Stomach (tissue), 9 donors: ENCODE measurements around the gene MAST3. TPM values are rescaled to one million over a fixed set of nuclear protein-coding genes. Genes with fewer than 3 reads are reported as not detected.
A peak's percentile ranks its signal among the peaks of the same experiment; 100 is the strongest.

Source experiments
- DNase-seq, 2 donors: peaks; one replicate each; pipeline versions ENCODE4 v3.0.0 to v3.0.0-alpha.2; 2013 to 2019
- H3K27ac ChIP-seq, 5 donors: fragments of 200-600 bp in 4 of 5; sonication (generic) in 4 of 5; one replicate each; pipeline ENCODE4 v1.5.1; 2013 to 2019; ENCODE audit warnings: mild to moderate bottlenecking in 1 of 5, moderate library complexity in 1 of 5
- H3K27me3 ChIP-seq, 3 donors: fragments of 200-600 bp; sonication (generic); one replicate each; pipeline ENCODE4 v1.5.1; 2017 to 2019; ENCODE audit warnings: mixed run types in 1 of 3
- H3K36me3 ChIP-seq, 4 donors: fragments of 200-600 bp; sonication (generic); 1 replicate in 3 of 4; 2 replicates in 1 of 4; pipeline ENCODE4 v1.5.1; 2016 to 2019
- H3K4me1 ChIP-seq, 4 donors: fragments of 200-600 bp; sonication (generic); one replicate each; pipeline ENCODE4 v1.5.1; 2016 to 2019
- H3K4me3 ChIP-seq, 4 donors: fragments of 200-600 bp; sonication (generic) in 3 of 4; one replicate each; pipeline ENCODE4 v1.5.1; 2016 to 2019; ENCODE audit warnings: mild to moderate bottlenecking in 1 of 4
- H3K9me3 ChIP-seq, 4 donors: fragments of 200-600 bp; sonication (generic); one replicate each; pipeline ENCODE4 v1.5.1; 2016 to 2019
- EP300 ChIP-seq: sonication (generic); formaldehyde crosslinking; IDR thresholded peaks from one replicate; pipeline ENCODE4 v1.6.1; 2017; ENCODE audit warnings: antibody characterized with exemption
- POLR2A ChIP-seq, 4 donors: fragments of 450-650 bp; IDR thresholded peaks; one replicate each; pipeline ENCODE4 v1.6.1; 2016; ENCODE audit warnings: antibody characterized with exemption in 4 of 4, control low read depth in 2 of 4, mild to moderate bottlenecking in 1 of 4, moderate library complexity in 1 of 4
- POLR2AphosphoS5 ChIP-seq, 3 donors: sonication (generic); formaldehyde crosslinking; IDR thresholded peaks; one replicate each; pipeline ENCODE4 v1.6.1; 2016; ENCODE audit warnings: antibody characterized with exemption in 3 of 3
- WGBS, 5 donors: extraction: QIAGEN DNeasy Blood & Tissue Kit in 3 of 5; methylation state at CpG; one replicate each; pipeline versions ENCODE4 v1.1.5 to v1.1.7; 2013 to 2018; 5-methylcytosine and 5-hydroxymethylcytosine counted together
- intact Hi-C: fragments of 100-400 bp; cut with DNase I; formaldehyde crosslinking; loops from one replicate; pipeline ENCODE4 v1.15.1; 2023; ENCODE audit warnings: low total_unique reads
- polyA plus RNA-seq, 3 donors: library from polyadenylated mRNA; stranded (reverse); fragments of 200-250 nt; gene quantifications; one replicate each; pipeline ENCODE4 v1.2.3, GENCODE V29; 2013
- total RNA-seq, 5 donors: library from RNA; depleted of rRNA; stranded (reverse); fragments of >200 nt; gene quantifications; one replicate each; pipeline versions ENCODE4 v1.1.0 to v1.2.3, GENCODE V29; 2014 to 2016
- TF ChIP-seq, protein P1 (sequence below), 7 experiments: fragments of 450-650 bp in 4 of 7; fragments of 200-600 bp in 3 of 7; sonication (generic) in 3 of 7; IDR thresholded peaks; one replicate each; pipeline ENCODE4 v1.5.1; 2016 to 2019; ENCODE audit warnings: antibody characterized with exemption in 7 of 7, control low read depth in 2 of 7, mild to moderate bottlenecking in 1 of 7
- donor health status: healthy with polysubstance abuse.
- donor health status: Bipolar disorder and iron deficiency.
- donor health status: healthy.

Gene MAST3
- total and polyA plus RNA-seq, 8 donors, result 1.7 to 29.0 (median 6.9) TPM

- no peak for DNase-seq
- Histone ChIP-seq H3K27me3 (no peaks in the 10 kb centered on the region), H3K9me3 (no peaks in the 10 kb centered on the region), H3K4me3 (no peak overlapping the region), H3K4me1 (peaks cover 27 to 41% (median 38%) of the 10 kb centered on the region in 4 donors), H3K27ac (peak overlapping the region in 3 of 5 donors; percentile 91 to 96 (median 93)), H3K36me3 (peaks cover 2 to 47% (median 38%) of the 10 kb centered on the region in 4 donors)
- TF ChIP-seq EP300, result no peak
- TF ChIP-seq POLR2AphosphoS5 (IDR thresholded peaks at IDR 0.05), result no peak
- TF ChIP-seq, protein P1, sequence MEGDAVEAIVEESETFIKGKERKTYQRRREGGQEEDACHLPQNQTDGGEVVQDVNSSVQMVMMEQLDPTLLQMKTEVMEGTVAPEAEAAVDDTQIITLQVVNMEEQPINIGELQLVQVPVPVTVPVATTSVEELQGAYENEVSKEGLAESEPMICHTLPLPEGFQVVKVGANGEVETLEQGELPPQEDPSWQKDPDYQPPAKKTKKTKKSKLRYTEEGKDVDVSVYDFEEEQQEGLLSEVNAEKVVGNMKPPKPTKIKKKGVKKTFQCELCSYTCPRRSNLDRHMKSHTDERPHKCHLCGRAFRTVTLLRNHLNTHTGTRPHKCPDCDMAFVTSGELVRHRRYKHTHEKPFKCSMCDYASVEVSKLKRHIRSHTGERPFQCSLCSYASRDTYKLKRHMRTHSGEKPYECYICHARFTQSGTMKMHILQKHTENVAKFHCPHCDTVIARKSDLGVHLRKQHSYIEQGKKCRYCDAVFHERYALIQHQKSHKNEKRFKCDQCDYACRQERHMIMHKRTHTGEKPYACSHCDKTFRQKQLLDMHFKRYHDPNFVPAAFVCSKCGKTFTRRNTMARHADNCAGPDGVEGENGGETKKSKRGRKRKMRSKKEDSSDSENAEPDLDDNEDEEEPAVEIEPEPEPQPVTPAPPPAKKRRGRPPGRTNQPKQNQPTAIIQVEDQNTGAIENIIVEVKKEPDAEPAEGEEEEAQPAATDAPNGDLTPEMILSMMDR (IDR thresholded peaks at IDR 0.05), result no peak
- no peak for TF ChIP-seq POLR2A (IDR thresholded peaks at IDR 0.05)
- WGBS, 5 donors, result 75 to 89% (median 88%) methylated on average over 12 to 18 of the region's 18 CpGs
- intact Hi-C loops, result no loop called here
These were observed 53.4 kb downstream of the MAST3 start for GRCh38 chr19:18150776-18151624.

DNA sequence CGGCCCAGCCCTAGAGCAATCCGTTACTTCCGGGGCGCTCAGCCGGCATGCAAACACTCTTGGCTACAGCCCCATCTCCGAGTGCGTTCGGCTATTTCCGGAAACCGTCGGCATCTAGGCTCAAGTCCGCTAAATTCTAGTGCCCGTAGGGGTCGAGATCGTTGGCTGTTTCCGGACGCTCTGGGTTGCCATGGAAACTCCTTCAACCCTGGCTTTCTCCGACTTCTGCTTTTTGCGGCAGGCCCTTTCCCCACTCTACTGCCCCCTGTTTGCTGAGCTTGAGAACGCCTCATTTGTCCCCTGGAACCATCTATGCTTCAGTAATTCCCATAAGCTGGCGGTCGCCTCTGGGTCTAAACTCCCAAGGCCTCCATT lies 54.9 kb downstream of the MAST3 start:
- Histone ChIP-seq H3K27ac (peak overlapping the region; percentile 72 to 97 (median 93)), H3K4me3 (peak overlapping the region; percentile 71 to 91 (median 84)), H3K27me3 (no peaks in the 10 kb centered on the region), H3K36me3 (peaks cover 0 to 38% (median 25%) of the 10 kb centered on the region in 4 donors), H3K4me1 (peaks cover 42 to 55% (median 52%) of the 10 kb centered on the region in 4 donors), H3K9me3 (no peaks in the 10 kb centered on the region)
- no peak for TF ChIP-seq POLR2A (IDR thresholded peaks at IDR 0.05)
- TF ChIP-seq POLR2AphosphoS5 (IDR thresholded peaks at IDR 0.05), result peak in 1 of 3 donors; percentile 72
- TF ChIP-seq EP300, result no peak
- TF ChIP-seq, protein P1 (IDR thresholded peaks at IDR 0.05), result peak in 4 of 7 experiments; percentile 16 to 54 (median 42)
- 0 to 1% (median 0%) methylated on average over 22 of the region's 22 CpGs for WGBS, 5 donors
- intact Hi-C loops, result no loop called here
- peak; percentile 97 to 99 for DNase-seq

- TF ChIP-seq POLR2AphosphoS5 (IDR thresholded peaks at IDR 0.05) (peak in 2 of 3 donors; percentile 60 to 68), EP300 (no peak), POLR2A (IDR thresholded peaks at IDR 0.05) (no peak)
- TF ChIP-seq, protein P1 (IDR thresholded peaks at IDR 0.05), result no peak
- DNase-seq, result peak; percentile 100
- H3K9me3 ChIP-seq, result no peaks in the 10 kb centered on the region
- H3K4me3 ChIP-seq, result peak within 1 kb of the TSS; percentile 71 to 91 (median 84)
- peak within 1 kb of the TSS; percentile 72 to 97 (median 93) for H3K27ac ChIP-seq
- intact Hi-C loops, result no loop called here
- 0 to 1% (median 0%) methylated on average over 38 to 86 of the region's 86 CpGs for WGBS, 5 donors
- peaks cover 47 to 61% (median 57%) of the 10 kb centered on the region in 4 donors for H3K4me1 ChIP-seq
- H3K36me3 ChIP-seq, result peaks cover 0 to 32% (median 20%) of the 10 kb centered on the region in 4 donors
- no peaks in the 10 kb centered on the region for H3K27me3 ChIP-seq
These were observed 55.4 kb downstream of the MAST3 start, which contains the start of gene PIK3R2 for GRCh38 chr19:18152817-18153555. PIK3R2 (plus strand) TSS chr19:18153163; CDS start chr19:18155880, 2,717 bp downstream.

- H3K36me3 ChIP-seq, result peaks cover 0 to 25% (median 13%) of the 10 kb centered on the region in 4 donors
- peak overlapping the region; percentile 71 to 91 (median 84) for H3K4me3 ChIP-seq
- H3K4me1 ChIP-seq, result peaks cover 48 to 67% (median 61%) of the 10 kb centered on the region in 4 donors
- DNase-seq, result peak in 1 of 2 donors; percentile 72
- H3K27me3 ChIP-seq, result no peaks in the 10 kb centered on the region
- no peaks in the 10 kb centered on the region for H3K9me3 ChIP-seq
- TF ChIP-seq POLR2A (IDR thresholded peaks at IDR 0.05) (no peak), EP300 (no peak), POLR2AphosphoS5 (IDR thresholded peaks at IDR 0.05) (no peak)
- TF ChIP-seq, protein P1 (IDR thresholded peaks at IDR 0.05), result no peak
- peak overlapping the region; percentile 72 to 97 (median 93) for H3K27ac ChIP-seq
- intact Hi-C loops, result no loop called here
- WGBS, 5 donors, result 1 to 4% (median 2%) methylated on average over 12 to 38 of the region's 38 CpGs
These were observed 56.1 kb downstream of the MAST3 start for GRCh38 chr19:18153556-18154134.
